Measurements from ENCODE around the gene ARRDC2. TPM values are rescaled to one million over a fixed set of nuclear protein-coding genes. Genes with fewer than 3 reads are reported as not detected.

Gene ARRDC2
- total RNA-seq, 2 donors from 2014 or later: 57.1 to 75.9 TPM

- peaks cover 8% of the 10 kb centered on the region for H3K27me3 ChIP-seq (replicated peaks; ENCODE audit: insufficient read depth)
- 34% methylated on average over 11 of the region's 59 CpGs for WGBS
- no peaks in the 10 kb centered on the region for H3K9me3 ChIP-seq
- H3K27ac ChIP-seq: no peak within 1 kb of the TSS
- intact Hi-C loops (cut with DNase I): no loop called here
- H3K4me3 ChIP-seq: peak within 1 kb of the TSS in 1 of 2 donors; percentile 13
- no peaks in the 10 kb centered on the region for H3K36me3 ChIP-seq
- TF ChIP-seq CTCF (IDR thresholded peaks at IDR 0.05) (no peak), POLR2A (IDR thresholded peaks at IDR 0.05) (no peak)
- H3K4me1 ChIP-seq (replicated peaks): no peaks in the 10 kb centered on the region
- no peak for DNase-seq (ENCODE audit: low spot score)
These were observed 41.3 kb upstream of the ARRDC2 start, which contains the start of gene KCNN1 for GRCh38 chr19:17966550-17967256. Gene KCNN1 (plus strand): TSS chr19:17967107. CDS start chr19:17973889, 6,782 bp downstream.

- 9% methylated on average over 27 of the region's 35 CpGs for WGBS
- no peaks in the 10 kb centered on the region for H3K9me3 ChIP-seq
- intact Hi-C loops (cut with DNase I): no loop called here
- TF ChIP-seq POLR2AphosphoS5 (IDR thresholded peaks at IDR 0.05) (no peak), POLR2A (IDR thresholded peaks at IDR 0.05) (no peak), CTCF (IDR thresholded peaks at IDR 0.05) (no peak)
- H3K36me3 ChIP-seq: no peaks in the 10 kb centered on the region
- H3K4me1 ChIP-seq (replicated peaks): no peaks in the 10 kb centered on the region
- peak overlapping the region in 1 of 2 donors; percentile 13 for H3K4me3 ChIP-seq
- peaks cover 8% of the 10 kb centered on the region for H3K27me3 ChIP-seq (replicated peaks; ENCODE audit: insufficient read depth)
- DNase-seq (ENCODE audit: low spot score): no peak
- H3K27ac ChIP-seq: no peak overlapping the region
These were observed 40.5 kb upstream of the ARRDC2 start for GRCh38 chr19:17967257-17968051.

GRCh38 chr19:17968362-17968761, 39.6 kb upstream of the ARRDC2 start:
- Histone ChIP-seq H3K9me3 (no peaks in the 10 kb centered on the region), H3K4me3 (no peak overlapping the region), H3K27me3 (replicated peaks; ENCODE audit: insufficient read depth) (peaks cover 8% of the 10 kb centered on the region), H3K36me3 (no peaks in the 10 kb centered on the region), H3K4me1 (replicated peaks) (no peaks in the 10 kb centered on the region), H3K27ac (no peak overlapping the region)
- WGBS: 70% methylated on average over 4 of the region's 4 CpGs
- TF ChIP-seq POLR2A (IDR thresholded peaks at IDR 0.05) (no peak), POLR2AphosphoS5 (IDR thresholded peaks at IDR 0.05) (no peak), CTCF (IDR thresholded peaks at IDR 0.05) (no peak)
- DNase-seq (ENCODE audit: low spot score): no peak
- intact Hi-C loops (cut with DNase I): no loop called here

GRCh38 chr19:17969096-17969792, 38.7 kb upstream of the ARRDC2 start:
- WGBS: 86% methylated on average over 19 of the region's 19 CpGs
- Histone ChIP-seq H3K36me3 (no peaks in the 10 kb centered on the region), H3K27me3 (replicated peaks; ENCODE audit: insufficient read depth) (peaks cover 8% of the 10 kb centered on the region), H3K9me3 (no peaks in the 10 kb centered on the region), H3K4me1 (replicated peaks) (no peaks in the 10 kb centered on the region), H3K27ac (no peak overlapping the region), H3K4me3 (no peak overlapping the region)
- no peak for DNase-seq (ENCODE audit: low spot score)
- TF ChIP-seq POLR2AphosphoS5 (IDR thresholded peaks at IDR 0.05) (no peak), CTCF (IDR thresholded peaks at IDR 0.05) (no peak), POLR2A (IDR thresholded peaks at IDR 0.05) (no peak)
- intact Hi-C loops (cut with DNase I): no loop called here
